H1 (cell line): ENCODE results near the gene SH2D2A. TPM values are rescaled to one million over a fixed set of nuclear protein-coding genes. Genes with fewer than 3 reads are reported as not detected.

Experiments
- CTCF ChIA-PET: fragments of 300-600 bp; sonication (Branson Sonifier 250); formaldehyde crosslinking; loops from one replicate; lab custom pipeline; 2021; ENCODE audit not compliant: partially characterized antibody; lab: Charles Lee
- POLR2A ChIA-PET: fragments of 300-600 bp; sonication (Branson Sonifier 250); formaldehyde crosslinking; loops from one replicate; lab custom pipeline; 2021; ENCODE audit warnings: inconsistent platforms; ENCODE audit not compliant: partially characterized antibody; lab: Charles Lee
- DNase-seq, 2 experiments: peaks; one replicate each; pipeline versions ENCODE4 v3.0.0 to v3.0.0-alpha.2; 2010 to 2022; ENCODE audit warnings: low spot score in 2 of 2, low read depth in 1 of 2, mixed read lengths in 1 of 2
- FAIRE-seq: peaks from 2 replicates; lab custom pipeline; 2011; peaks lifted over from hg19 to GRCh38; lab: Jason Lieb, UNC
- H2AFZ ChIP-seq: 2 replicates; pipeline ENCODE4 v1.8.1; 2012; ENCODE audit warnings: low read length, inconsistent platforms
- H2AK5ac ChIP-seq: 2 replicates; pipeline ENCODE4 v1.6.1; 2013; ENCODE audit warnings: low read depth, low read length
- H2BK120ac ChIP-seq: replicated peaks from 2 replicates; pipeline ENCODE3; 2013; ENCODE audit warnings: low read depth, low read length, inconsistent platforms
- H2BK12ac ChIP-seq: 2 replicates; pipeline ENCODE4 v1.6.1; 2013; ENCODE audit warnings: low read depth, low read length
- H2BK15ac ChIP-seq: 2 replicates; pipeline ENCODE4 v1.6.1; 2013; ENCODE audit warnings: low read length
- H2BK20ac ChIP-seq: 2 replicates; pipeline ENCODE4 v1.6.1; 2013; ENCODE audit warnings: low read length
- H2BK5ac ChIP-seq: 2 replicates; pipeline ENCODE4 v1.6.1; 2013; ENCODE audit warnings: low read depth, low read length
- H3K14ac ChIP-seq: 2 replicates; pipeline ENCODE4 v1.6.1; 2013; ENCODE audit warnings: inconsistent platforms; ENCODE audit not compliant: insufficient read length
- H3K18ac ChIP-seq: 2 replicates; pipeline ENCODE4 v1.6.1; 2013; ENCODE audit warnings: low read length; ENCODE audit errors: extremely low read depth
- H3K23ac ChIP-seq: 2 replicates; pipeline ENCODE4 v1.6.1; 2013; ENCODE audit warnings: inconsistent platforms; ENCODE audit not compliant: insufficient read length
- H3K23me2 ChIP-seq: 2 replicates; pipeline ENCODE4 v1.6.1; 2013; ENCODE audit warnings: low read depth, low read length
- H3K27ac ChIP-seq: 2 replicates; pipeline ENCODE4 v1.6.1; 2011; ENCODE audit warnings: low read depth, low read length, inconsistent platforms
- H3K27me3 ChIP-seq, 4 experiments: replicated peaks in 1 of 4; 1 replicate in 1 of 4; 2 replicates in 3 of 4; pipeline versions ENCODE4 v1.6.1 to v1.8.1; 2011 to 2013; ENCODE audit warnings: low read length in 3 of 4, mild to moderate bottlenecking in 3 of 4, inconsistent platforms in 2 of 4, mixed read lengths in 2 of 4, moderate library complexity in 1 of 4; ENCODE audit not compliant: control insufficient read depth in 3 of 4, insufficient read depth in 3 of 4; ENCODE audit errors: extremely low read depth in 1 of 4
- H3K36me3 ChIP-seq, 4 experiments: 2 replicates each; pipeline versions ENCODE4 v1.6.1 to v1.8.1; 2011 to 2013; ENCODE audit warnings: mild to moderate bottlenecking in 4 of 4, low read length in 3 of 4, moderate library complexity in 2 of 4, control low read depth in 1 of 4, inconsistent platforms in 1 of 4; ENCODE audit not compliant: insufficient read depth in 4 of 4, control insufficient read depth in 2 of 4
- H3K4ac ChIP-seq: replicated peaks from 2 replicates; pipeline ENCODE3; 2013; ENCODE audit warnings: low read length, low read depth, mixed read lengths, inconsistent platforms; ENCODE audit not compliant: insufficient read length
- H3K4me1 ChIP-seq, 4 experiments: replicated peaks in 1 of 4; 1 replicate in 1 of 4; 2 replicates in 3 of 4; pipeline versions ENCODE4 v1.6.1 to v1.8.1; 2011 to 2013; ENCODE audit warnings: low read length in 3 of 4, inconsistent platforms in 2 of 4, mixed read lengths in 1 of 4; ENCODE audit not compliant: insufficient read depth in 4 of 4, control insufficient read depth in 3 of 4
- H3K4me2 ChIP-seq, 2 experiments: 2 replicates each; pipeline versions ENCODE4 v1.6.1 to v1.8.1; 2011 to 2013; ENCODE audit warnings: low read depth in 2 of 2, low read length in 2 of 2, control low read depth in 1 of 2, inconsistent platforms in 1 of 2, mild to moderate bottlenecking in 1 of 2; ENCODE audit not compliant: insufficient read depth in 1 of 2
- H3K4me3 ChIP-seq, 4 experiments: fragments of 200-600, 300-600 bp in 1 of 4; sonication (generic), shearing (Covaris generic), sonication (Bioruptor Twin) in 1 of 4; 2 replicates each; pipeline versions ENCODE4 v1.5.1 to v1.8.1; 2011 to 2016; ENCODE audit warnings: low read length in 4 of 4, low read depth in 3 of 4, control low read depth in 2 of 4, inconsistent platforms in 2 of 4, mild to moderate bottlenecking in 2 of 4, mixed read lengths in 1 of 4, moderate library complexity in 1 of 4; ENCODE audit not compliant: insufficient read depth in 2 of 4; ENCODE audit errors: extremely low read depth in 1 of 4
- H3K56ac ChIP-seq: replicated peaks from 2 replicates; pipeline ENCODE3; 2013; ENCODE audit warnings: low read depth, mild to moderate bottlenecking, mixed read lengths, low read length, inconsistent platforms; ENCODE audit not compliant: insufficient read length
- H3K79me1 ChIP-seq: 2 replicates; pipeline ENCODE4 v1.6.1; 2013; ENCODE audit warnings: low read depth, low read length, control low read depth
- H3K79me2 ChIP-seq, 2 experiments: 2 replicates each; pipeline versions ENCODE4 v1.6.1 to v1.8.1; 2012 to 2013; ENCODE audit warnings: low read length in 2 of 2, mild to moderate bottlenecking in 2 of 2, inconsistent platforms in 1 of 2; ENCODE audit not compliant: insufficient read depth in 2 of 2, control insufficient read depth in 1 of 2
- H3K9ac ChIP-seq, 4 experiments: replicated peaks in 1 of 4; 1 replicate in 1 of 4; 2 replicates in 3 of 4; pipeline versions ENCODE4 v1.6.1 to v1.8.1; 2011 to 2013; ENCODE audit warnings: low read depth in 3 of 4, low read length in 3 of 4, control low read depth in 2 of 4, mild to moderate bottlenecking in 2 of 4, moderate library complexity in 2 of 4, inconsistent platforms in 1 of 4; ENCODE audit errors: extremely low read depth in 1 of 4
- H3K9me3 ChIP-seq, 2 experiments: 2 replicates each; pipeline versions ENCODE4 v1.6.1 to v1.8.1; 2012 to 2013; ENCODE audit warnings: mild to moderate bottlenecking in 2 of 2, moderate library complexity in 2 of 2, control low read depth in 1 of 2, inconsistent platforms in 1 of 2, low read depth in 1 of 2, low read length in 1 of 2, mixed read lengths in 1 of 2; ENCODE audit not compliant: insufficient read depth in 2 of 2
- H4K20me1 ChIP-seq, 2 experiments: replicated peaks in 1 of 2; 2 replicates each; pipeline versions ENCODE3 to v1.8.1; 2011 to 2013; ENCODE audit warnings: inconsistent platforms in 2 of 2, low read length in 2 of 2, mild to moderate bottlenecking in 1 of 2; ENCODE audit not compliant: insufficient read depth in 2 of 2, control insufficient read depth in 1 of 2
- H4K5ac ChIP-seq: 2 replicates; pipeline ENCODE4 v1.6.1; 2013; ENCODE audit warnings: low read length, low read depth, mixed read lengths, inconsistent platforms; ENCODE audit not compliant: insufficient read length
- H4K8ac ChIP-seq: 2 replicates; pipeline ENCODE4 v1.8.0; 2013; ENCODE audit warnings: mild to moderate bottlenecking, moderate library complexity, low read length, inconsistent platforms; ENCODE audit not compliant: insufficient read depth; ENCODE audit errors: extremely low read depth
- H4K91ac ChIP-seq: replicated peaks from 2 replicates; pipeline ENCODE3; 2013; ENCODE audit warnings: low read length, mixed read lengths, inconsistent platforms; ENCODE audit not compliant: insufficient read length
- EP300 ChIP-seq, 2 experiments: IDR thresholded peaks; 1 replicate in 1 of 2; 2 replicates in 1 of 2; pipeline ENCODE4 v1.6.1; 2011 to 2012; ENCODE audit warnings: low read depth in 2 of 2, low read length in 2 of 2, mild to moderate bottlenecking in 2 of 2, borderline replicate concordance in 1 of 2, inconsistent platforms in 1 of 2, moderate library complexity in 1 of 2
- WGBS, 2 experiments: shearing (Covaris generic) in 1 of 2; methylation state at CpG; one replicate each; pipeline versions ENCODE4 v1.1.6 to v1.1.7; 2013 to 2015; ENCODE audit warnings: low lambda C conversion rate in 2 of 2, mixed read lengths in 2 of 2, inconsistent platforms in 1 of 2, low coverage in 1 of 2, missing lambda C conversion rate in 1 of 2; ENCODE audit not compliant: insufficient replicate concordance in 2 of 2, insufficient coverage in 1 of 2, insufficient read length in 1 of 2; ENCODE audit errors: extremely low coverage in 1 of 2, missing lambda C conversion rate in 1 of 2; 5-methylcytosine and 5-hydroxymethylcytosine counted together
- polyA plus RNA-seq, 7 experiments: library from polyadenylated mRNA; depleted of rRNA in 3 of 7; stranded (reverse) in 5 of 7; unstranded in 2 of 7; fragments of >200 nt in 5 of 7; fragments of 200-250 nt in 2 of 7; gene quantifications; 1 replicate in 5 of 7; 2 replicates in 1 of 7; 4 replicates in 1 of 7; pipeline versions ENCODE4 v1.2.1 to v1.2.3, GENCODE V29; 2011 to 2013; ENCODE audit warnings: missing spikeins in 2 of 7, mixed read lengths in 2 of 7
- total RNA-seq: library from RNA; stranded (reverse); fragmentation: NEBNext Ultra II Directional; extraction: Animal tissue kit (Norgen Biotek cat#: 25700); gene quantifications from 2 replicates; pipeline ENCODE4 v1.2.1, GENCODE V29; 2021

The SH2D2A gene
- total and polyA plus RNA-seq, 2 of the 8 experiments (the other 6 are each of a cell fraction or from before 2014, with no cell fraction given): 3.3 to 7.9 TPM

- Histone ChIP-seq H3K23me2 (no peaks in the 10 kb centered on the region), H3K14ac (no peak overlapping the region), H3K27me3 (no peaks in the 10 kb centered on the region), H3K27ac (no peak overlapping the region), H2AK5ac (no peak overlapping the region), H3K4me2 (no peak overlapping the region), H3K23ac (no peak overlapping the region), H2AFZ (no peak overlapping the region), H4K8ac (no peak overlapping the region), H3K79me1 (no peaks in the 10 kb centered on the region), H2BK15ac (0 out of 2 replicates have a peak overlapping the region, but pooled peaks have one; percentile 29), H3K9me3 (no peaks in the 10 kb centered on the region), H4K5ac (no peak overlapping the region), H4K91ac (no peak overlapping the region), H2BK120ac (no peak overlapping the region), H3K56ac (no peak overlapping the region), H3K18ac (no peak overlapping the region), H3K4me1 (no peaks in the 10 kb centered on the region), H2BK20ac (no peak overlapping the region)
- no peak for DNase-seq
- POLR2A ChIA-PET: interaction anchor here (0.7 to 1.6 kb wide), 4 partner anchors 11 to 127 kb away, joined by 3 to 5 read pairs (median 3); no protein-coding TSS in a partner anchor
- CTCF ChIA-PET: interaction anchor here (0.8 to 31.8 kb wide), 14 partner anchors 8 to 125 kb away, joined by 3 to 491 read pairs (median 5); partner anchors contain the start of genes INSRR, ISG20L2, METTL25B and NTRK1
- TF ChIP-seq EP300 (IDR thresholded peaks at IDR 0.05; ENCODE audit: borderline replicate concordance in 1 of 2, low read depth in 2 of 2, low read length in 2 of 2): no peak
- TF ChIP-seq, all 59 proteins: peak for 0
- Histone ChIP-seq H3K4ac (no peak overlapping the region), H2BK5ac (no peak overlapping the region), H3K9ac (no peak overlapping the region), H2BK12ac (no peak overlapping the region), H3K36me3 (peaks cover 12 to 32% (median 28%) of the 10 kb centered on the region in 4 experiments), H3K4me3 (no peak overlapping the region), H4K20me1 (no peaks in the 10 kb centered on the region), H3K79me2 (no peaks in the 10 kb centered on the region)
- 90% methylated on average over 8 of the region's 8 CpGs; no CpG with 5 or more reads in 1 of the 2 experiments for WGBS, 2 experiments
- no peak for FAIRE-seq
These were observed 14.2 kb downstream of the SH2D2A start for GRCh38 chr1:156802421-156802935.
